SIG-M5 (cell line): ENCODE results near the gene OLR1.
A peak's percentile ranks its signal among the peaks of the same experiment; 100 is the strongest.

Source experiments
- DNase-seq: peaks from one replicate; lab custom pipeline; 2025; lab: John Stamatoyannopoulos, UW

OLR1 gene

DNA sequence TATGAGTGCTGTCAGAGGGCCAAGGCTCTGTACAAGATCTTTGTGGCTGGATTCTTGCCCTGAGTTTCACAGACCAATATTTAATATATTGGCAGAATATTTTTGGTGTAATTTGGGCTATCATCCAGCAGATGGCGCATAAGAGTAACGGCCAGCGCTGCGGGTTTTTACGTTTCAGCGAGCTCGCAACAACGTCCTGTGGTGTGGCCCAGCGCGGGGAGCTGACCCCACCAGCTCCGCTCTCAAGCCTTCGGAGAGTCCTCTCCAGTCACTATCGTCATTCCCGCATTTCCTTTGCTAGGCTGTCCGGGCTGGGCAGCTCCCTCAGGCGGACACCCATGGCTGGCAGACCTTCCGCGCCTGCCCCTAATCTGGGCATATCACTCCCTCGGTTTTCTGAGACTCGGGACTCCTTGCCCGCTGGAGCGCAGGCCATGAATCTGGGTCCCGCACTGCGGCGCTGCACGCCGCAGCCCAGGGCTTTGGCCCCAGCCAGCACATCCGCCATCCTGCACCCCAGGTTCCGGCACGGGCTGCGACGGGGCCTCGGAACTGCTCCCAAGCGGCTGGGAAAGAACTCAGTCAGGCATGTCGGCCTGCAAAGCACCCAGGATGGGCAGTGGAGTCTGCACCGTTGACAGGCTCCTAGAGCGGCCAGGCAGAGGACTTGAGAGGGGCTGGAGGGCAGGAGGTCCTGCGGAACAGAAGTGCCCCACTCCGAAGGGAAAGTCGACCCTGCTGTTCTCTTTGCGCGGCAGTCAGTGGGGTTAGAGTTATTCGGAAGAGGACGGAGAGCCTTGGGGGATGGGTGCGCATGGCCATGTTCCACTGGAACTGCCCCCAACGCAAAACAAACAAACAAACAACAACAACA, 18.4 kb downstream of the OLR1 start:
- no peak for DNase-seq

DNA sequence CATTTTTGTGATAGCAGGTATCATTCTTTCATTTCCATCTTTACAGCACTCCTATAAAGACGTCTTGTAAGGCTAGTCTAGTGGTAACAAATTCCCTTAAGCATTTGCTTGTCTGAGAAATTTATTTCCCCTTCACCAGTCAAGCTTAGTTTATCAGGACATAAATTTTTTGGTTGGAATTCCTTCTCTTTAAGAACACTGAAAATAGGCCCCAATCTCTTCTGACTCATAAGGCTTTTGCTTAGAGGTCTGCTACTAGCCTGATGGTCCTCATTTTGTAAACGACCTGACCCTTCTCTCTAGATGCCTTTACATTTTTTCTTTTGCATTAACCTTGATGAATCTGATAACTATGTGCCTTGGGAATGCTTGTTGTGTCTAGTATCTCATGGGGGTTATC, 20.3 kb downstream of the OLR1 start:
- no peak for DNase-seq

- DNase-seq: no peak
These were observed 24.1 kb downstream of the OLR1 start for GRCh38 chr12:10147714-10148403.

DNA sequence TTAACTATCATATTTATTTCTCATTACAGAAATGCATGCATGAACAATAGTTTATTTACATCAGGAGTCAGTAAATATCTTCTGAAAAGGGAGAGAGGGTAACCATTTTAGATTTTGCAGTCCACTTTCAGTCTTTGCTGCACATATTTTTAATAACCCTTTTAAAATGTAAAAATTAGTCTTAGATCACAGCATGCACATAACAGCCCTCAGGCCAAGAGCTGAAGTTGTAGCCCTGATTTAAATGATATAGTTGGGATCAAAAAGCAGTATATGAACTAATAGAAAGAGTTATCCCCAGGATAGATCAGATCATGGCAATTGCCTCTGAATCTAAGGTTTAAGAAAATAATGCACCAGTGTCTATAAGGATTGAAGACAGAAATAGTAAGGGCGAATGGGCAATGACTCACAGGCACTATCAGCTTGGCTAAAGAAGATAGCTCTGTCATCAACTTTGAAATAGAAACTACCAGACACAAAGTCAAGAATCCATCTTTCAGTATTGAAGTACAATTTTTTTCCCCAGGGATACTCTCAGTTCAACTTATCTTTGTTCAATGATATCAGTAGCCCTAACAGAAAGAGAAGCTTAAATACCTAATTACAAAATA, 28.8 kb downstream of the OLR1 start:
- DNase-seq: no peak

DNA sequence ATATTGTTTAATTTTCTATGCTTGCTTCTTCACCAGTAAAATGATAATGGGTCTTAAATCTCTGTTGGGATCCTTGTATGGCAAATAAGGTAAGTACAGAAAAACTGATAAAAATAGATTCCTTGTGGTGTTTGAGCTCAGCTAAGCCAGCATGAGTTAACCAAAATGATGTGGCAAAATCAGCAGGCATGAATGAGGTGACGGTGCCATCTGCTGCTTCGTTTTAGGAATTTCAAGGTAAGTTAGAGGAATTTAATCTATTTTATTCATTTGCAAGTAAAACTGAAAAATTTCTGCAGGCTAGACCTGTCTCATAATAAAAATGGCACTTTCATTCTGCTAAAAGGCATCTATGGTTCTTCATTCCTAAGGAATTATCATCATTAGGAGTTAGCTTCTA, 31.9 kb downstream of the OLR1 start:
- no peak for DNase-seq

GRCh38 chr12:10136637-10137205, 35.2 kb downstream of the OLR1 start:
- no peak for DNase-seq

- no peak for DNase-seq
These were observed 36.8 kb downstream of the OLR1 start for GRCh38 chr12:10135126-10135525.

DNA sequence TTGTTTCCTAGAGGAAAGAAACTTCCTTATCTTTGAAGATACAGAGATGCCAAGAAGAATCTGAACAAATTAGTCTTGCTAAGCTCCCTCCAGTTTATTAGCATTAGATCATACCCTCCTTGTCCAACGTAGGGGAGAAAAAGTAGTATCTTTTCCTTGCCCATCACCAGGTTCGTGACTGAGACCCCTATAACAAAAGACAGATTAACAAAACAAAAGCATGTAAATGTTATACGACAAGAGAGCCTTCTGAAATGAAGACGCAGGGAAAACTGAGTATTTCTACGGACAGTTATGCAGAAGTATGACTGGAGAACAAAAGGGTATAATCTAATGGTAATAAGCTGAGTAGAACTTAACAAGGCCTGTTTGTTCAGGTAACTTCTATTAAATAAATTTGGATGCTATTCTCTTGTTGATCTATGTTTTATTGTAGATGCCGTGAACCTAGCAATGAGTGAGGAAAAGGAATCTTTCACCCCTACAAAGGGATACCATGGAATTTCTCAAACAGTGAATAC, 39.0 kb downstream of the OLR1 start:
- no peak for DNase-seq

GRCh38 chr12:10131111-10131690, 40.7 kb downstream of the OLR1 start:
- peak; percentile 43 for DNase-seq

DNA sequence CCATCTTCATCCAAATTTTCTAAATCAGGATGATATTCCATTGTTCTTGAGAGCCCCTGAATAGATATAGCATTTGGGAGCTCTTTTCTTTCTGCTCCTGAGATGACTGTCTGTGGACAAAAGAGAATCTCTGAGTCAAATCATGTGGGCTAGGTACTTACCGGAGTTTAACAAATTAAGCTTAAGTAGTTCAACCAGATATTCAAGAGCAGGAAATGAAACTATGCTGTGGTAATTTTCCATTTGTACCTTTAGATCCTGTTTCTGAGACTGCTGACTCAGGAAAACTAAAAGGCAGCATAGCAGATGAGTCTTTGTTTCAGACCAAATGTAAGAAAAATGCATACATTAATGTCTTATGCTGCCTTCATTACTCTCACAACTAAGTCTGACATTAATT, 41.9 kb downstream of the OLR1 start, which contains the start of gene CLEC7A:
Gene CLEC7A, minus strand, starts transcription at position 158 of the 400 bp plus-strand sequence. Its CDS starts 117 bp downstream, at position 41.
- DNase-seq: peak; percentile 56

- DNase-seq: peak; percentile 99
These were observed 43.2 kb downstream of the OLR1 start for GRCh38 chr12:10128687-10129086.

DNA sequence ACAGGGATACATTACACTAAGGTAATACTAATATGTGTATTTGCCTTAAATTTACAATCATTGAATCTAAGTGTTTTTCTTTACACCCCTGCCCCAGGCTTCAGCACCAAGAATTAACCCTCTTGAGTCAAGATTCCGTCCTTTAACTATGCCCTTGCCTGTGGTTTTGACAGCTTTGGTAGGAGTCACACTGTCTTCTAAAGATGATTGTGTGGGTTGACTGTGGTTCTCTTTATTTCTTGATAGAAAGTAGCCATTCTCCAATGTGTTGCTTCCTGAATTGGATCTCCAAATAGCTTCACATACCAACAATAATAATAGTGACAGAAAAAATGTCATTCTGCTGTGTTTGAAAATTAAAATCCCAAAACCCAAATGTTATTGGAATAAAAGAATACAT, 45.5 kb downstream of the OLR1 start:
- no peak for DNase-seq

GRCh38 chr12:10122689-10123088, 49.2 kb downstream of the OLR1 start:
- DNase-seq: no peak

GRCh38 chr12:10121278-10121677, 50.7 kb downstream of the OLR1 start:
- DNase-seq: peak; percentile 77

DNA sequence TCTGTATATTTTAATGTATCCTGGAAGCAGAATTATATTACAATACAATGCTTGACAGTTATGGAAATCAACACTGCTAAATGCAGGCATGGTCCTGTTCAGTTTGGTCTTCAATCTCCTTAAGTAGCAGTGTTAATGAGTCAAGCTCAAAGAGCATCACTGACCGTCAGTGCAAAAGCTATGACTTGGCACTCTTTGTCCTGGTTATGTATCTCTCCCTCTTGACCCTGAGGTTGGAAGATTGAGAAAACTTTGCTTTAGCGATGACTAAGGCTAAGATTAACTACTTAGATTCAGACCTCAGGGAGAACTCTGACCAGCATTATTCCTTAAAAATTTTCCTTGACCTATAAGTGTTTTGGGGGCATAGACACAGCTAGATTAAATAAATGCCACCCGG, 52.9 kb downstream of the OLR1 start:
- no peak for DNase-seq

DNA sequence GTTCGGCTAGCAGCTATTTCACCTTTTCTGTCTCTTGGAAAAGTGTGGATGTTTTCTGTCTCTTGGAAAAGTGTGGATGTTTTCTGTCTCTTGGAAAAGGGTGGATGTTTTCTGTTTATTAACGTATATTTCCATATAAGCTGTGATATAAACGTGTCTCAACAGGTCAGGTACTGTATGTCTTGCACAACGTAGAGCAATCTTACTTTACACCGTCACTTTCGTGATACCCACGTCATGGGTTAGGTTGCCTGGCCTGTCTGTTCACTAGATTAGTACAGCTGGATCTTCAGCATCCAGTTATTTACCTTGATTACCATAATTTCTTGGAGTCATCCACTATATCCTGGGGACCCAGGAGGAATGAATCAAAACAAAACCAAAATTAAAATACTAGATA, 56.0 kb downstream of the OLR1 start:
- no peak for DNase-seq

DNA sequence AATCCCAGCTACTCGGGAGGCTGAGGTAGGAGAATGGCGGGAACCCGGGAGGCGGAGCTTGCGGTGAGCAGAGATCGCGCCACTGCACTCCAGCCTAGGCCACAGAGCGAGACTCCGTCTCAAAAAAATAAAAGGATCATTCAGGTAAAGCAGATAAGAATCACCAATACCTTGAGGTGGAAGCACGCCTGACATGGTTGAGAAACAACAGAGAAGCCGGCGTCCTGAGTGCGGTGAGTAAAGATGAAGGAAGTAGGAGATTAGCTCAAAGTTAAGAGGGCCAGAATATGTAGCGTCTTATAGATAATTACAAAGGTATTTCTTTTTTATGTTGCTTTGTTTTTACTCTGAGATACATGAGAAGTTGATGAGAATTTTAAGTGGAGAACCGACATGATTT, 56.6 kb downstream of the OLR1 start:
- no peak for DNase-seq

DNA sequence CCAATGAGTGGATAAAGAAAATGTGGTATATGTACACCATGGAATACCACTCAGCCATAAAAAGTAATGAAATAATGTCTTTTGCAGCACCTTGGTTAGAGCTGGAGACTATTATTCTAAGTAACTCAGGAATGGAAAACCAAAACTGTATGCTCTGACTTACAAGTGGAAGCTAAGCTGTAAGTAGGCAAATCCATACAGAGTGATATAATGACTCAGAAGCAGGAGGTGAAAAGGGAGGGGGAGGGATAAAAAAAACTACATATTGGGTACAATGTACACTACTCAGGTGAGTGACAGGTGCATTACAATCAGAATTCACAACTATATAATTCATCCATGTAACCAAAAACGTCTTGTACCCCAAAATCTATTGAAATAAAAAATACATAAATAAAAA, 58.0 kb downstream of the OLR1 start:
- DNase-seq: no peak

- no peak for DNase-seq
These were observed 58.9 kb downstream of the OLR1 start for GRCh38 chr12:10113075-10113474.

GRCh38 chr12:10111451-10111850, 60.5 kb downstream of the OLR1 start:
- DNase-seq: no peak

- DNase-seq: no peak
These were observed 61.6 kb downstream of the OLR1 start for GRCh38 chr12:10110256-10110844.
